K562 (cell line): ENCODE results near the gene SLAMF6. TPM values are rescaled to one million over a fixed set of nuclear protein-coding genes. Genes with fewer than 3 reads are reported as not detected.

ENCODE experiments used
- ATF3 ChIP-seq, 2 experiments: fragments of 450-650 bp in 1 of 2; sonication (generic) in 1 of 2; formaldehyde crosslinking in 1 of 2; IDR thresholded peaks in 1 of 2; conservative IDR thresholded peaks in 1 of 2; 2 replicates each; pipeline versions ENCODE4 v1.6.1 to v1.8.1; 2016 to 2023; ENCODE audit warnings: mild to moderate bottlenecking in 2 of 2, moderate library complexity in 2 of 2, inconsistent platforms in 1 of 2, missing genetic modification reagents in 1 of 2
- ATF4 ChIP-seq: fragments of 450-650 bp; formaldehyde crosslinking; IDR thresholded peaks from 2 replicates; pipeline ENCODE4 v1.4.0; 2022; ENCODE audit warnings: mild to moderate bottlenecking, moderate library complexity
- BCL6 ChIP-seq: fragments of 250-450 bp; sonication (Bioruptor Pico); IDR thresholded peaks from 2 replicates; pipeline ENCODE4 v1.4.0; 2020
- BRF1 ChIP-seq: IDR thresholded peaks from 3 replicates; pipeline ENCODE4 v1.6.1; 2011; ENCODE audit warnings: borderline replicate concordance, mild to moderate bottlenecking; ENCODE audit not compliant: insufficient read length; ENCODE audit errors: extremely low read depth
- CREBBP ChIP-seq: IDR thresholded peaks from one replicate; pipeline ENCODE4 v1.6.1; 2012; ENCODE audit warnings: low read depth, mild to moderate bottlenecking, control low read depth, inconsistent platforms, low read length
- HBP1 ChIP-seq: fragments of 450-650 bp; formaldehyde crosslinking; IDR thresholded peaks from 2 replicates; pipeline ENCODE4 v1.4.0; 2022; ENCODE audit warnings: missing genetic modification characterization
- HDAC8 ChIP-seq: fragments of 450-650 bp; IDR thresholded peaks from 2 replicates; pipeline ENCODE4 v1.6.1; 2016; ENCODE audit warnings: mild to moderate bottlenecking, missing genetic modification characterization, moderate library complexity, missing compliant biosample characterization
- HIVEP1 ChIP-seq: fragments of 250-450 bp; sonication (Bioruptor Pico); IDR thresholded peaks from 2 replicates; pipeline ENCODE4 v1.4.0; 2020; ENCODE audit warnings: mild to moderate bottlenecking
- HMG20A ChIP-seq: fragments of 450-650 bp; formaldehyde crosslinking; conservative IDR thresholded peaks from 2 replicates; pipeline ENCODE4 v1.4.0; 2020; ENCODE audit warnings: mild to moderate bottlenecking, mixed read lengths
- IFI16 ChIP-seq: fragments of 250-450 bp; sonication (Bioruptor Pico); IDR thresholded peaks from 2 replicates; pipeline ENCODE4 v2.1.2; 2022; ENCODE audit warnings: mild to moderate bottlenecking, inconsistent platforms
- IRF9 ChIP-seq: fragments of 450-650 bp; IDR thresholded peaks from 2 replicates; pipeline ENCODE4 v1.6.1; 2016; ENCODE audit warnings: missing biosample characterization, missing genetic modification characterization
- KDM5B ChIP-seq: fragments of 200-600 bp; sonication (generic); IDR thresholded peaks from 2 replicates; pipeline ENCODE4 v1.6.1; 2012; ENCODE audit warnings: low read depth, mild to moderate bottlenecking, moderate library complexity, low read length, control low read depth, inconsistent platforms; ENCODE audit not compliant: insufficient replicate concordance
- MIER1 ChIP-seq: fragments of 450-650 bp; IDR thresholded peaks from 2 replicates; pipeline ENCODE4 v1.6.1; 2016; ENCODE audit warnings: antibody characterized with exemption, mild to moderate bottlenecking, low read depth
- MYBL2 ChIP-seq, 2 experiments: fragments of 450-650 bp in 1 of 2; sonication (generic) in 1 of 2; formaldehyde crosslinking in 1 of 2; IDR thresholded peaks; 2 replicates each; pipeline versions ENCODE4 v1.6.1 to v1.8.1; 2017 to 2022; ENCODE audit warnings: borderline replicate concordance in 1 of 2, inconsistent platforms in 1 of 2, low read depth in 1 of 2, mild to moderate bottlenecking in 1 of 2, missing genetic modification reagents in 1 of 2, moderate library complexity in 1 of 2
- NRF1 ChIP-seq, 2 experiments: fragments of 450-650 bp; IDR thresholded peaks in 1 of 2; conservative IDR thresholded peaks in 1 of 2; 2 replicates each; pipeline ENCODE4 v1.6.1; 2014; ENCODE audit warnings: mild to moderate bottlenecking in 2 of 2
- POLR2G ChIP-seq: fragments of 200-400 bp; formaldehyde crosslinking; IDR thresholded peaks from 2 replicates; pipeline ENCODE4 v1.6.1; 2017; ENCODE audit warnings: low read depth, mild to moderate bottlenecking, antibody characterized with exemption, low read length, moderate library complexity
- RBM17 ChIP-seq: fragments of 200-400 bp; formaldehyde crosslinking; IDR thresholded peaks from 2 replicates; pipeline ENCODE4 v1.6.1; 2017; ENCODE audit warnings: low read depth, mild to moderate bottlenecking, low read length, borderline replicate concordance
- SMAD3 ChIP-seq: fragments of 450-650 bp; formaldehyde crosslinking; conservative IDR thresholded peaks from 2 replicates; pipeline ENCODE4 v1.4.0; 2020; ENCODE audit warnings: mild to moderate bottlenecking
- SRSF7 ChIP-seq: fragments of 200-400 bp; formaldehyde crosslinking; optimal IDR thresholded peaks from 2 replicates; pipeline ENCODE3; 2017; ENCODE audit warnings: mild to moderate bottlenecking, low read depth, low read length
- TAF15 ChIP-seq: fragments of 200-400 bp; formaldehyde crosslinking; IDR thresholded peaks from 2 replicates; pipeline ENCODE4 v1.6.1; 2017; ENCODE audit warnings: mild to moderate bottlenecking, low read depth, low read length, moderate library complexity
- TSC22D4 ChIP-seq: fragments of 450-650 bp; IDR thresholded peaks from 2 replicates; pipeline ENCODE4 v1.6.1; 2016; ENCODE audit warnings: missing genetic modification characterization, missing biosample characterization, control low read depth
- ZFP1 ChIP-seq: fragments of 450-650 bp; formaldehyde crosslinking; IDR thresholded peaks from 2 replicates; pipeline ENCODE4 v1.4.0; 2020; ENCODE audit warnings: mild to moderate bottlenecking, mixed read lengths
- ZKSCAN3 ChIP-seq: fragments of 250-450 bp; sonication (Bioruptor Pico); IDR thresholded peaks from 2 replicates; pipeline ENCODE4 v1.4.0; 2020
- ZNF12 ChIP-seq: sonication (generic); formaldehyde crosslinking; IDR thresholded peaks from 2 replicates; pipeline ENCODE4 v1.4.0; 2020; ENCODE audit warnings: mild to moderate bottlenecking, missing genetic modification reagents
- ZNF124 ChIP-seq: sonication (generic); formaldehyde crosslinking; IDR thresholded peaks from 2 replicates; pipeline ENCODE4 v1.8.1; 2022; ENCODE audit warnings: missing genetic modification reagents
- ZNF384 ChIP-seq: IDR thresholded peaks from 2 replicates; pipeline ENCODE4 v1.6.1; 2012; ENCODE audit warnings: low read depth, low read length, improper control_type of control experiment
- ZNF717 ChIP-seq: fragments of 250-450 bp; sonication (Bioruptor Pico); IDR thresholded peaks from 2 replicates; pipeline ENCODE4 v1.5.0; 2021
- polyA plus RNA-seq, 8 experiments: library from polyadenylated mRNA; depleted of rRNA in 4 of 8; stranded (reverse) in 5 of 8; unstranded in 3 of 8; fragments of >200 nt; fragmentation: Nextera tagmentation in 2 of 8; fragmentation: Illumina TruSeq in 1 of 8; extraction: Ambion mirVana in 2 of 8; extraction: Trizol in 1 of 8; gene quantifications; 2 replicates each; pipeline versions ENCODE4 v1.2.1 to v1.2.3, GENCODE V29; 2011 to 2014; ENCODE audit warnings: inconsistent platforms in 1 of 8, missing spikeins in 1 of 8
- total RNA-seq, 7 experiments: library from RNA; depleted of rRNA in 6 of 7; stranded (reverse); fragments of >200 nt in 6 of 7; fragmentation: Illumina TruSeq in 2 of 7; extraction: Trizol in 2 of 7; gene quantifications; 2 replicates each; pipeline versions ENCODE4 v1.2.1 to v1.2.3, GENCODE V29; 2011 to 2021; ENCODE audit warnings: low replicate concordance in 1 of 7

SLAMF6 gene
- total and polyA plus RNA-seq, 9 of the 15 experiments (the other 6 are each of a cell fraction or from before 2014, with no cell fraction given), result 0.56 to 4.8 (median 1.1) TPM

GRCh38 chr1:160550572-160551034 is 27.5 kb upstream of the SLAMF6 start (continued):
- TF ChIP-seq RBM17 (no peak), TAF15 (no peak), MIER1 (no peak), ZFP1 (no peak), HBP1 (CRISPR knock-in tag) (no peak), IFI16 (CRISPR knock-in tag) (no peak), HMG20A (CRISPR knock-in tag) (no peak), ZNF384 (no peak), NRF1 (conservative IDR thresholded peaks at IDR 0.05 in 1 of 2, IDR thresholded peaks at IDR 0.05 in 1 of 2) (no peak), SMAD3 (peak; percentile 89), ZKSCAN3 (no peak), BRF1 (no peak), IRF9 (peak; percentile 70), SRSF7 (no peak), TSC22D4 (tag) (no peak), ZNF12 (CRISPR knock-in tag) (no peak), HDAC8 (peak; percentile 34; the same call in 1 of the 2 replicates), HIVEP1 (no peak), CREBBP (no peak), ATF3 (IDR thresholded peaks at IDR 0.05) (peak; percentile 85), ATF3 (CRISPR knock-in tag; conservative IDR thresholded peaks at IDR 0.05) (no peak), BCL6 (CRISPR knock-in tag) (no peak), ATF4 (CRISPR knock-in tag) (peak; percentile 87), ZNF124 (CRISPR knock-in tag) (no peak), KDM5B (no peak), POLR2G (no peak), ZNF717 (CRISPR knock-in tag) (no peak), MYBL2 (IDR thresholded peaks at IDR 0.05; ENCODE audit: low read depth) (no peak), MYBL2 (CRISPR knock-in tag; IDR thresholded peaks at IDR 0.05; ENCODE audit: borderline replicate concordance) (no peak)
